Inferior parietal cortex (tissue), 1 donor: ENCODE measurements around the gene GRN.
"Not testable (repeated sequence)": the region's sequence is repeated elsewhere in the genome, so short reads cannot be mapped to it uniquely, and the experiment has no call there.

Source experiments
- DNase-seq: peaks from one replicate; pipeline ENCODE4 v3.0.0-alpha.2; 2016; ENCODE audit errors: extremely low spot score

The GRN gene

GRCh38 chr17:44361292-44362260 is 16.5 kb downstream of the GRN start:
- DNase-seq = no peak

DNA sequence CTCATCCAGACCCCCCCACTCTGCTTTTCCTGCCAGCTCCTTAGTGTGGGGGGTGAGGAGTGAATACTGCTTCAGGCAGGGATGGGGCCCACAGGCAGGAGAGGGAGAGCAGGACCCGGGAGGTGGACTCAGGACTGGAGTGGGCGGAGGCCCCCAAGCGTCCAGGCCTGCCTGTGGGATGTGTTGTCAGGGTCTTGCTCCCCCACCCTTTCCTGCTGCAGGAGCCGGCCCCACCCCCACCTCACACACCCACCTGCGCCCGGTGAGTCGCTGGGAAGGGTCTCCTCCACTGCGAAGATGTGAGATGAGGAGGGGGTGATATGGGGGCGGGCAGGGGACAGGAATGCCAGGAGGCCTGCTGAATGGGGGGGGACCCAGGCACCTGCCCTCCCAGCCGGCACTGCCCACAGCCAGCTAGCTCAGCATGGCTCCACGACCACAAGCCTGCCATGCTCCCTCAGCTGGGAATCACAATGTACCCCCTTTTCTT is 17.4 kb downstream of the GRN start:
- no peak for DNase-seq

DNA sequence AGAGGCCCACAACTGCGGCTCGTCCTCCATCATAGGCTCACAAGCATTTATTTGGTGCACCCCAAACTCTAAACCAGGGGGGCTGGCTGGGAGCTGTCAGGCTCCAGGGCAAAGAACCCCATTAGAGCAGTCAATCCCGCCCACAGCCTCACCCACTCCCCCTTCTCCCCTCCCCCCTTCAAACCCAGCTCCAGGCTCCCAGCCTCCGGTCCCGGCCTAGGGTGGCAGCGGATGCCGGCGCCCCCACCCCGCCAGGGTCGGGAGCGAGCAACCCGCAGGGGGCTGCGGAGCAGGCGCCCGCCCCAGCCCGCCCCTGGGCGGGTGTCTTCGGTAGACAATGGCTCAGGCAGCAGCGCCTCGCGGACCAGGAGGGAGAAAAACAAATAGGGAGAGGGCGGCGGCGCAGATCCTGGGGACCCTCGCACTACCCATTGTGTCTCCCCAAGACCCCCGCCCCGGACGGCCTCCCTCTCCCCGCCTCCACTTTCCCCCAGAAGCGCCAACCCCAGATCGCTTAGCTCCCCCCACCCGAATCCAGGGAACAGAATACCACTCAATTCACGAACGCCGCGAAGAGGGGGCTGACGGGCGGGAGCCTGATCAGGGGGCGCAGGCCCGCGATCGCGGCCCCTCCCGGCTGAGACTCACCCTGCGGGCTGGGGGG is 18.0 kb downstream of the GRN start:
- DNase-seq = no peak

GRCh38 chr17:44363613-44364159 is 18.6 kb downstream of the GRN start, which contains the start of gene FAM171A2:
FAM171A2 (minus strand) TSS chr17:44363853; CDS start chr17:44363714, 139 bp downstream.
- DNase-seq = peak; percentile 55

DNA sequence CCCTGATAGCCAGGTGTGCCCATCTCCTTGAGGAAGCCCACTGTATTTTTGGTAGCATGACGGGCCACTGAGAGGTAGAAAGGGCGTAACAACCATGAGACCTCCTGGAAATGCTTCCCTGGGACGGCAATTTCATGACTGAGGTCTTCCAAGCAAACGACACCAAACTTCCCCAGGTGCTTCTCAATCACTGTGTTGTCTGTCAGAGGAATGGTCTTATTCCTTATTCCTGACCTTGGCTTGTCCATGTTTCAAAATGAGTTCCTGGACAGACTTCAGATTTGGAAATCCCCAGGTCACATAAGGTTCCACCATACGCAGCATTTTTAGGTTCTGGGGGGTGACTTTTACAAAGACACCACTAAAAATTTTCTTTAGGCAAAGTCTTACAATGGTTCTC is 19.9 kb downstream of the GRN start:
- not testable (repeated sequence) for DNase-seq

DNA sequence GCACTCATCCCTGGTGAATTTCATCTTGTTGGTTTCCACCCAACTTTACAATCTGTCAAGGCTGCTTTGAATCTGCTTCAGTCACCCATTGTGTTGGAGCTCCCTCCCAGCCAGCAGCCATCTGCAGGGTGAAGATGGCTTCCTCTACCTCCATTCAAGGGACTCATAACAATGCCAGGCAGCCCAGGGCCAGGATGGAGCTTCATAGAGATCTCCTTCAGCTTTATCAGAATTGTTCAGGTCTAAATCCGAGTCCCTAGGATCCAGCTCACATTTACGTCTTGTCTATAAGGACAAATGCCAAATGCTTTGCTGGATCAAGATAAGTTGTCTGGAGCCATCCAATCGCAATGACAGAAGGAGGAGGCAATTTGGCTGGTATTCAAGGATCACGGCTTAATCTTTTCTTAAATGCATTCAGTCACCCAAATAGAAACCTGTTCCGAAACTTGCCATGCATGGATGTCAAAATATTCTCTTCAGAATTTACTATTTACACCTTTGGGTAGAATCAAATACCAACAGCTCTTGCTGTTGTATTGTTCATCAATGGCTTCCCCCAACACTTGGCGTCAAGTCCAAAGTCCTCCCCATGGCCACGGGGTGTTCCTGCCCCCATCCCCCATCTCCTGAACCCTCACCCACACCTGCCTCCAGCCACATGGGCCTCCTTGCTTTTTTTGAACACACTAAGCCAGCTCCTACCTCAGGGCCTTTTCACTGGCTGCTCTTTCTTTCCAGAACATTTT is 22.3 kb downstream of the GRN start:
- peak; percentile 57 for DNase-seq

- DNase-seq = not testable (repeated sequence)
Observed at GRCh38 chr17:44368391-44369243, 23.5 kb downstream of the GRN start.

GRCh38 chr17:44369414-44370023 is 24.4 kb downstream of the GRN start:
- not testable (repeated sequence) for DNase-seq

DNA sequence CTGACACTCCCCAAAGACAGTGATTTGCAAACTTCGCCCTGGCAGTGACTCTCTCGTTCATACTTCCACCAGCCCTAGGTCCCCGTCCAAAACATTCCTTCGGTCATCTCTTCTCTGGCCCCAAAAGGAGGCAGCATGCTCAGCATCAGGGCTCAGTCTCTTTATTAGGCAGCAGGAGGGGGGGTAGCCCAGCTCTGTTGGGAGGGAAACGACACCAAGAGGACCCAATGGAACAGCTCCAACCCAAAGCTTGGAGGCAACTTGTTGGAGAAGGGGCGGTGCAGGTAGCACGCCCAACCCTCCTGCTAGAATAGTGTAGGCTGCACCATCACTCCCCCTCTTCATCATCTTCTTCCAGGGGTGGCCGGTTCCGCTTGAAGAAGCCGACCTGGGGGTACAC is 26.9 kb downstream of the GRN start:
- DNase-seq = no peak

DNA sequence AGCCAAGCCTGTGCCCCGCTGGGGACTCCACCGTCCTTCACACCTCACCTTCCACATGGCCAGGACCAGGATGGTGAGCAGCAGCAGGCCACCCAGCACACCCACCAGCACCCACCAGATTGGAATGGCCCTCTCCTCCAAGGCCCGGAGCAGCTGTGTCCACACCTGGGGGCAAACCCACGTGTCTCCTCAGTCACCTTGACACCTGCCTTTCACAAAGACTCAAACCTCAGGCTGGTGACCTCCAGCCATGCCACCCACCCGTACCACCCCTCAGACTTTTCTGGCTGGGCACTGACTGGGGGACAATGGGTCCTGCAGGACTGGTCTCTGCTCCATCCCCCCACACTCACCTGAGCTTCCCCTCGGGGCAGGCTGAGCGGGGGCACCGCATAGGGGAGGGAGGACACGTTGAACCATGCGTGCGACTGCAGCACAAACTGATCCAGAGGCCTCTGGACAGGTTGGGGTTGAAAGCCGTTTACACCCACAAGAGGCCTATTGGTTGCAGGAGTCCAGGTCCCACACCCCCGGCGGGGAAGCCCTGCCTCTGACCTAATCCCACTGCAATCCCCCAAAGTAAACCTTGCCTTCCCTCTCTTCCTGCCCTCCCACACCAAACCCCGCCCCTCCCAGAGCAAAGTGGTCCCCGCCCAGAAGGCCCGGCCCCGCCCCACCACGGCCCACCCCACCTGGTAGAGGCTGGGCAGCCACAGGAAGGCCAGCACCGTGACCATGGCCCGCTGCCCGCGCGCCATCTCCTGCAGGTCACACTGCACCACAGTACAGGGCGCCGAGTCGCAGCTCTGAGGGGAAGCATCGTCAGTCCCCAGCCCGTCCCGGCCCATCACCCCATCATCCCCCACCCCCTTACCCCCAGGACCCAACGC is 29.4 kb downstream of the GRN start:
- no peak for DNase-seq

DNA sequence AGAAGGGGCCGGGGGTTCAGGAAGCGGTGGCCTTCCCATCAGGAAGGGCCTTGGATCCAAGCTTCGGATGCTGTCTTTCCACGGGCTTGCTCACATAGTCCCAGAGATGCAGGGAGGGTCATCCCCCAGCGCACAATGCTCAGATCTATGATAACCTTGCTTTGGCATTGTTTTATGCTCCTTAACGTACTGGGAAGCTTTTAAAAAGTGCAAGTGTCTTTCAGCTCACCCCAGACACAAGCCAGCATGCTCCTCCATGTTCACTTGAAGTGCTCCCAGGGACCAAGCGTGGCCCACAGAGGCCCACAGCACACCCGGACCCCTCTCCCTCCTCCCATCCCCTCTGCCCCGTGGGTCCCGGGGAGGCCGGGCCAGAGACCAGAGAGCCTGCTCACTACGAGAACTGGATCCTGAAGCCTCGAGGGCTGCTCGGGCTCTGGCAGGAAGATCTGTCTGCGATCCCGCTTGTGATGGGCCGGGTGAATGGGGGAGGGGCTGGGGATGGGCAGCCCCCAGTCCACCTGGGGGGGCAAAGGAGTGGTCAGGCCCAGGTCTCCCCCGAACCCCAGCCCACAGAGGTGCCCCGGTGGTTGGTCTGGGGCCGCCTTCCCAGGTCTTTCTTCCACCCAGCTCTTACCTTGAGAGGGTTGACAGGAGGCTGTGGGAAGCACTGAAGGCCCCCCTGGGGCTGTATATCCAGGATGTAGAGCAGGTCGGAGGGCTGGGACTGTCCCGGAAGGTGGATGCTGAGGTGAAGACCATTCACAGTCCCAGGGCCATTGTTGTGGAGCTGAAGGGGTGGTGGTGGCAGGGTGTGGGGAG is 30.3 kb downstream of the GRN start:
- DNase-seq = no peak

DNA sequence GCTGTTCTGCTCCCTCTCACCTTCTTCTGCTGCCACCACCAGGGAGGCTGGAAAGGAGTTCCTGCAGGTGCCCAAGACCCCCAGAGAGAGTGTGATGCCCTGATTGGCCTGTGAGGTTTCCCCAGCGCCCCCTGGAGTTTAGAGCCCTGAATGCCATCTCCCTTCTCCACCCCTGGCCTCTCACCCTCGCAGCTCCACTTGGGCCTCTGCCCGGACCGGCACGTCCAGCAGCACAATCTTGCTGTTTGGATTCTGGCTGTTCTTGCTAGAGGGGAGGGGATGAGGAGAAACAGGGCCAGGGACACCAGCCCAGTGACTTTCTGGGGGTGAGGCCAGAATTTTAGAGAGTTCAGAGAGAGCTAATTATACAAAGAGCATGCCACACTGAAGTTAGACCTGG is 31.0 kb downstream of the GRN start:
- no peak for DNase-seq

- no peak for DNase-seq
Observed at GRCh38 chr17:44376779-44377178, 31.7 kb downstream of the GRN start.

- no peak for DNase-seq
Observed at GRCh38 chr17:44378171-44378705, 33.1 kb downstream of the GRN start.

DNA sequence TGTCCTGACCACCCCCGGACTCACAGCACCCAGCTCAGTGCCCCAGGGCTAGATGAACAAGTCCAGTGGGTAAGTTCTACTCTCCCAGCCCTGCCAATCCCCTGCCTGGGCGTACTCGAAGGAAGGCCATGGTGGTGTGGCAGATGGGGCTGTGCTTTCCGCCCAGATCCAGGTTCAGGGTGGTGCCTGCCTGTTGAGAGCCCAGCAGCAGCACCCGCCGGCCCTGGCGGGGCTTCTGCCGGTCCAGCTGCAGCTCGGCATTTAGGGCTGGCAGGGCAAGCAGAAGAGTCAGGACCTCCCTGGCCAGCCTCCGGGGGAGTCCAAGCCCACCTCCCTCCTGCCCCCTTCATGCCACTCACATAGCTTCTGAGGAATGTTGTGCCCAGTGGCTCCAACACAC is 34.8 kb downstream of the GRN start:
- DNase-seq = no peak

DNA sequence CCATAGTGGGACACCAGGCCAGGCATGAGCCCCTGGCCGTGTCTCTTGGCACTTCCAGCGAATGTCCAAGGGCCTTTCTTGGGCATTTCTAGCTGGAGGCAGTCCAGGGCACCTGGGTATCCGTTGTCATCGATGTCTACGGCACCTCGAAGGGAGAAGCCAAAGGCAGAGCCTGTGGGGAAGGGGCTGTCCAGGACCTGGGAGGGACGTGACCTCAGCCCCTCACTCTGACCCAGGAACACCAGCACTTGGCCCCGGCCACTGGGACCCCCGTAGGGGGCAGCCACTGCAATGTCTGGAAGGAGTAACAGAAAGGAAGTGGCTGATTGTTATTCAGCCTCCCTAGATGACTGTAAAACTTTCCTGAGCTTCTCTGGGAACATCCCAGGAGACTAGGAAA is 35.7 kb downstream of the GRN start:
- DNase-seq = no peak

DNA sequence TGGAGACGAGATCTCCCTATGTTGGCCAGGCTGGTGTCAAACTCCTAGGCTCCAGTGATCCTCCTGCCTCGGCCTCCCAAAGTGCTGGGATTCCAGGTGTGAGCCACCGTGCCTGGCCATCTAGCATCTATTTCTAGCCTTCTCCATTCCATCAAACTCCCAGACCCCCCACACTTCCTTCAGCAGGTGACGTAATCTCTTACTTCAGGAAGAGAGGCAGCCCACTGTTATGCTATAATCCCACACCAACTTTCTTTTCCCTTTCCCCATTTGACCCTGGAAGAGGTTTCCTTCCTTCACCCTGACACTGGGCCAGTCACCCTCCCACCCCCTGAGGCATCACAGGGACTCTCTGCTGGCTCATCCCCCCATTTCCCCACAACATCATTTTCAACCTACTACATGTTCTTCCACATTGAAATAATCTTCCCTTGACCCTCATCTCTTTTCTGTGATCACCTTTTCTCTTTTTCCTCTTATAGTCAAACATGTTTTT is 36.8 kb downstream of the GRN start:
- DNase-seq = no peak

GRCh38 chr17:44382917-44383316 is 37.8 kb downstream of the GRN start:
- no peak for DNase-seq
